ENCODE data around the gene FAM184B. TPM values are rescaled to one million over a fixed set of nuclear protein-coding genes. Genes with fewer than 3 reads are reported as not detected.

Gene FAM184B
- total RNA-seq, 1 donor from 2014 or later = 0.02 TPM

GRCh38 chr4:17682222-17682566 lies 99.2 kb downstream of the FAM184B start:
- H3K27me3 Mint-ChIP-seq = no peaks in the 10 kb centered on the region
- H3K4me3 Mint-ChIP-seq = no peak overlapping the region
- CTCF ChIA-PET = no interaction called here
- H3K36me3 Mint-ChIP-seq (ENCODE audit: low read depth) = no peaks in the 10 kb centered on the region
- TF ChIP-seq, protein P1, sequence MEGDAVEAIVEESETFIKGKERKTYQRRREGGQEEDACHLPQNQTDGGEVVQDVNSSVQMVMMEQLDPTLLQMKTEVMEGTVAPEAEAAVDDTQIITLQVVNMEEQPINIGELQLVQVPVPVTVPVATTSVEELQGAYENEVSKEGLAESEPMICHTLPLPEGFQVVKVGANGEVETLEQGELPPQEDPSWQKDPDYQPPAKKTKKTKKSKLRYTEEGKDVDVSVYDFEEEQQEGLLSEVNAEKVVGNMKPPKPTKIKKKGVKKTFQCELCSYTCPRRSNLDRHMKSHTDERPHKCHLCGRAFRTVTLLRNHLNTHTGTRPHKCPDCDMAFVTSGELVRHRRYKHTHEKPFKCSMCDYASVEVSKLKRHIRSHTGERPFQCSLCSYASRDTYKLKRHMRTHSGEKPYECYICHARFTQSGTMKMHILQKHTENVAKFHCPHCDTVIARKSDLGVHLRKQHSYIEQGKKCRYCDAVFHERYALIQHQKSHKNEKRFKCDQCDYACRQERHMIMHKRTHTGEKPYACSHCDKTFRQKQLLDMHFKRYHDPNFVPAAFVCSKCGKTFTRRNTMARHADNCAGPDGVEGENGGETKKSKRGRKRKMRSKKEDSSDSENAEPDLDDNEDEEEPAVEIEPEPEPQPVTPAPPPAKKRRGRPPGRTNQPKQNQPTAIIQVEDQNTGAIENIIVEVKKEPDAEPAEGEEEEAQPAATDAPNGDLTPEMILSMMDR (IDR thresholded peaks at IDR 0.05) = no peak
- intact Hi-C loops (cut with micrococcal nuclease) = no loop called here
- POLR2A ChIA-PET = no interaction called here
- no peaks in the 10 kb centered on the region for H3K4me1 Mint-ChIP-seq
- no peak overlapping the region for H3K27ac Mint-ChIP-seq
- DNase-seq = no peak
- no peak for ATAC-seq (ENCODE audit: low read depth)
- peaks cover 5% of the 10 kb centered on the region for H3K9me3 Mint-ChIP-seq

DNA sequence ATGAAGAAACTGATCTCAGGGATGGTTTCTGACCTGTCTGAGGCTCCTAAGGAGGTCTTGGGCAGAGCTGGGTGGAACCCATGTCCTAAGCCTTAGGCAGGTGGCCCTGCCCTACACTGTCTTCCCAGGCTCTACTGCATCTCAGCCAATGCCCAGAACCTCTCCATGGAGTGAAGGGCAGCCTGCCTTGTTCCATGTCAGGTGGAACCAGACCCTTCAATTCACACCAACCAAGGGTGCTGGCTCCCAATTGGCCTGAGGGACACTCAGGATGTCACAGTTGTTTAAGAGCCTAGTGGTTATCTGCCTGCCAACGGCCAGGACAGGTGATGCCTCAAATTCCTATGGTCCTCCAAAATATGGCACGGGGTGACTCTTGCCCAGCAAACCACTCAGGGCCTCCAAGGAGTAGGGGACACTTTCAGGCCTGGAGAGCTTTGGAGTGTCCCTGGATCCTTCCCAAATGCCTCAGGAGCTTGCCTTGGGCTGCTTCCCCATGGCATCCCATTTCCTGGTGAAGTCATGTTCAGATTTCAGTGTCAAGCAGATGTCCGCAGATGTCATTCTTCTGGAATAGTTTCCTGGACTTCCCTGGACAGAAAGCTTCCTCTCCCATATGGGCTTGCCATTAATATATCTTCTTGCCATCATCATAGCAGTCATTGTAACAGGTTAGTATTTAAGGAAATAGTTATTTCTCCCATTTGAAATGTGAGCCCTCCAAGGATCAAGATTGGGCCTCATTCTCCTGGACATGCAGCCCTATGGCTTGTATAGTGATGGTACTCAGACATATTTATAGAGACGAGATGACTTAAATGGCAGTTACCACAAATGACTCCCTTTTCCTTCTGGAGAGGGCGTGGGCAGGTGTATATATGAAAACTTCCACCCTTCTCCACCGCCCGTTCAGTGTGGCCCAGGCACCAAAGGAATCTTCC lies 99.9 kb downstream of the FAM184B start:
- POLR2A ChIA-PET = no interaction called here

GRCh38 chr4:17680559-17681280 lies 100.7 kb downstream of the FAM184B start:
- POLR2A ChIA-PET = no interaction called here

More for the DNA sequence above, 99.9 kb downstream of the FAM184B start:
- Mint-ChIP-seq H3K4me3 (no peak overlapping the region), H3K36me3 (ENCODE audit: low read depth) (no peaks in the 10 kb centered on the region), H3K27ac (no peak overlapping the region), H3K9me3 (peaks cover 5% of the 10 kb centered on the region), H3K27me3 (no peaks in the 10 kb centered on the region), H3K4me1 (no peaks in the 10 kb centered on the region)
- DNase-seq = no peak
- CTCF ChIA-PET = no interaction called here
- TF ChIP-seq, protein P1 (IDR thresholded peaks at IDR 0.05) = no peak
- no peak for ATAC-seq (ENCODE audit: low read depth)
- intact Hi-C loops (cut with micrococcal nuclease) = no loop called here

GRCh38 chr4:17670423-17670822 lies 111.0 kb downstream of the FAM184B start:
- Mint-ChIP-seq H3K36me3 (ENCODE audit: low read depth) (no peaks in the 10 kb centered on the region), H3K9me3 (peaks cover 11% of the 10 kb centered on the region), H3K27ac (no peak overlapping the region), H3K4me3 (no peak overlapping the region), H3K27me3 (peaks cover 35% of the 10 kb centered on the region), H3K4me1 (peaks cover 16% of the 10 kb centered on the region)
- DNase-seq (no peak), ATAC-seq (ENCODE audit: low read depth) (no peak)
- intact Hi-C loops (cut with micrococcal nuclease) = no loop called here
- ChIA-PET CTCF (no interaction called here), POLR2A (no interaction called here)
- TF ChIP-seq, protein P1 (IDR thresholded peaks at IDR 0.05) = no peak

More at GRCh38 chr4:17680559-17681280, 100.7 kb downstream of the FAM184B start:
- intact Hi-C loops (cut with micrococcal nuclease) = no loop called here
- TF ChIP-seq, protein P1 (IDR thresholded peaks at IDR 0.05) = no peak
- Mint-ChIP-seq H3K4me3 (no peak overlapping the region), H3K36me3 (ENCODE audit: low read depth) (no peaks in the 10 kb centered on the region), H3K27ac (no peak overlapping the region), H3K9me3 (peaks cover 5% of the 10 kb centered on the region), H3K27me3 (no peaks in the 10 kb centered on the region), H3K4me1 (no peaks in the 10 kb centered on the region)
- CTCF ChIA-PET = no interaction called here
- DNase-seq (no peak), ATAC-seq (ENCODE audit: low read depth) (no peak)

DNA sequence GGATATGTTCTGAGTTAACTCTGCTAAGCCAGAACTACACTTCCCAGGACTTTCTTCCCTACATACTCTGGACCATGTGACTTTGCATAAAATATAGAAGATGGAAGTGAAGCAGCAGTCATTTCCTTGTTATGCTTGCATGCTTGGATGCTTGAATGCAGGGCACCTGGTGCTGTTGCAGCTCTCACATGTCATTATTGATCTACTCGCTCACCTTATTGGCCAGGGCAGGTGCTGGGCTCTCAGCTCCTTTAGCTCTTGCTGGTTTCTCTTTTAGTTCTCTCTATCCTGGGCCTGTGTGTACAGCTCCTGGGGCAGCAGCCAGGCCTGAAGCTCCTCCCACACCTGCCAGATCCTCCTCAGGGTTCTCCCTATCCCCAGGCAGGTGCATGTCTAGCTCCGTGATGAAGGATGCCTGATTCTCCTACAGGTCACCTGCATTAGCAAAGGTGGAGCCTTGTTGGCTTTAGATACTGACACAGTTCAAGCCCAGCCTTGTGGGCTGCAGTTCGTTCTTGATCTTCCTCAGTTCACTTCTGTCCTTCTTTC lies 113.7 kb downstream of the FAM184B start:
- Mint-ChIP-seq H3K27ac (no peak overlapping the region), H3K27me3 (peaks cover 21% of the 10 kb centered on the region), H3K4me1 (peaks cover 40% of the 10 kb centered on the region), H3K9me3 (peaks cover 9% of the 10 kb centered on the region), H3K36me3 (ENCODE audit: low read depth) (no peaks in the 10 kb centered on the region), H3K4me3 (no peak overlapping the region)
- POLR2A ChIA-PET = no interaction called here
- no peak for DNase-seq
- intact Hi-C loops (cut with micrococcal nuclease) = no loop called here
- TF ChIP-seq, protein P1 (IDR thresholded peaks at IDR 0.05) = no peak
- no peak for ATAC-seq (ENCODE audit: low read depth)
- CTCF ChIA-PET = no interaction called here
